Measurements from ENCODE around the gene DISC1. TPM values are rescaled to one million over a fixed set of nuclear protein-coding genes. Genes with fewer than 3 reads are reported as not detected.

The DISC1 gene
- total RNA-seq, 2 donors from 2014 or later: 3.9 to 8.2 TPM

DNA sequence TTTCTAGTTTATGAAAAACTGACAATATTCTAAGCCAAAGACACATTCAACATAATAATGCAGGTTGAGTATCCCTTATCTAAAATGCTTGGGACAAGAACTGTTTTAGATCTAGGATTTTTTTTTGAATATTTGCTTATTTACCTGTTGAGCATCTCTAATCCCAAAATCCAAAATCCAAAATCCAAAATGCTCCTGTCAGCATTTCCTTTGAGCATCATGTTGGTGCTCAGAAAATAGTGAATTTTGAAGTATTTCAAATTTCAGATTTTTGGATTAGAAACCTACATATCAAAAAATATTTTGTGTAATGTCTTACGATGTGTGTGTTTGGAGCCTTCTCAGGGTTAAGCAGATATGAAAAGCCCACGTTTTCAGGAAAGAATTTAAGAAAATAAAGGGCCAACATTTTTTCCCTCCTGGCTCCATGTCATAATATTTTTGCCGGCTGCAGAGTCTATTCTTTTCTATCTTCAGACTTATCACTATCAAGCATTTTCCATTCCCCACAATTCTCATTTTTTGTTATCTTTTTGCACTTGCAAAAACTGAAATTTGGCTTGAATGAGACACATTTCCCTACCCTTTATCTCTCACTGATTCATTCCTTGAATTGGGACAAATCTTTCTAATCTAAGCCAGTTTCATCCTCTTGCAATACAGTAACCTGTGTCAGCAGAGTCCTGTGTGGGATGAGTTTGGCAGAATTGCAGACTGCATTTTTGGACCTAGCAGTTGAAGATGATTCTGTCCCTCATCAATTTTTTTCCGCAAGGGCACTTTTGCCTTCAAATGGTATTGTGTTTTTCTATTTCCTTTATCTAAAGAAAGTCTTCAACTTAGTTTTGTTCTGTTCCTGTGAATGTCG lies 233.9 kb downstream of the DISC1 start:
- Mint-ChIP-seq H3K9me3 (no peaks in the 10 kb centered on the region), H3K4me3 (no peak overlapping the region), H3K27ac (no peak overlapping the region), H3K4me1 (peaks cover 5% of the 10 kb centered on the region), H3K36me3 (ENCODE audit: low read depth) (no peaks in the 10 kb centered on the region), H3K27me3 (no peaks in the 10 kb centered on the region)
- no peak for ATAC-seq (replicated peaks)

DNA sequence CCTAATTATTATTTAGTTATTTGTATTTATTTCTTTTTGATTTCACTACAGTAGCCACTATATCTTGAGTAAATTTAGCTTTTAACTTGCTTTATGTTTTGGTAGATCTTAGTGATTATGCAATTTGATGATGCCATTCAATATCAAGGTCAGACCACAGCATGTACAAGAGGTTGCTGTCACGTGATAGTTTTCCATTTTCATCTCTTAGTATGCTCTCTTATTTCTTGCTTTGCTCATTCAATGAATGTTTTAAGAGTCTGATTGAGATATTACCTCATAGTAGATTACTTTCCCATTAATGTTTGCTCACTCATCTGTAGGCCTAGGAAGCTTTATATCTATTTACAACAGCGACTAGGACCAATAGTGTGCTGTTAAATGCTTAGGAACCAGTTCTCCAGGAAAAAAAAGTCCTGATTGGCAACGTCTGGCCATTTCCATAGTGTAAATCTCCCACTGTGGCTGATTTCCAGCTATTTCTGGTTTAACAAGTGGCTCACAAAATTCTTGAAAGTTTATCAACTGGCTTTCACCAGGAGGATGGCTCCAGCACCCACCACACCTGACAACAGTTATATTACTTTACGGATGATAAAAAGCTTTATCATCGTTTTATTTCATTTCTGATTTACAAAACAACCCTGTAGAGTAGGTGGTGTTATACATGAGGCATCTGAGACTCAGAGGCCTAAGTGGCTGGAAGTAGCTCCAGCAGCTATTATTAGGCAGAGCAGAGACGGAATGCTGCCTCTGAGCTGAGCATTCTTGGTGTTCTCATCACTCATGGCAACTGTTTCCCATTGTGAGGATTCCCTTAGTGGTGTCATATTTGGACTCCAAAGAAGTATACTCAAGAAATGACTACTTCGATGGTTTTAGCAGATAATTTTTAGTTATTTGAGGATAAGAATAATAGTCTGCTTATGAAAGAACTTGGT lies 235.2 kb downstream of the DISC1 start:
- no peaks in the 10 kb centered on the region for H3K36me3 Mint-ChIP-seq (ENCODE audit: low read depth)
- no peaks in the 10 kb centered on the region for H3K27me3 Mint-ChIP-seq
- H3K27ac Mint-ChIP-seq: no peak overlapping the region
- no peak overlapping the region for H3K4me3 Mint-ChIP-seq
- peaks cover 9% of the 10 kb centered on the region for H3K4me1 Mint-ChIP-seq
- H3K9me3 Mint-ChIP-seq: no peaks in the 10 kb centered on the region
- ATAC-seq (replicated peaks): peak; percentile 14

DNA sequence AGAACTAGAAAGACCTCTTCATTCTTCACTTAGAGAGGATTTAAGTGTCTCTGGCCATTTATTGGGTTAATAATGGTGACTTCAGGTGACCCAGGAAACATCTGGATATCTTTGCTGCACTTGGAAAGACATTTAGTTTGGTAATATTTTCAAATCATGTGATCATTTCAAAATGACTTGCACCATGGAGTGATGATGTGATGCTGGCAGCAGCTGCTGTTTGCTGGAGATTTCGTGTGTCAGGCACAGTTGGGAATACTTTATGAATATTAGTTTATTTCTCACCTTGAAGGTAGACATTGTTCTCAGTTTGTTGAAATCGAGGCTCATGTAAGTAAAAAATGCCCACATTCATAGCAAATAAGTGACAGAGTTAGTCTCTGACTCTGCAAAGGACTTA lies 236.0 kb downstream of the DISC1 start:
- Mint-ChIP-seq H3K9me3 (no peaks in the 10 kb centered on the region), H3K4me3 (no peak overlapping the region), H3K36me3 (ENCODE audit: low read depth) (no peaks in the 10 kb centered on the region), H3K27ac (no peak overlapping the region), H3K4me1 (peaks cover 10% of the 10 kb centered on the region), H3K27me3 (no peaks in the 10 kb centered on the region)
- no peak for ATAC-seq (replicated peaks)

DNA sequence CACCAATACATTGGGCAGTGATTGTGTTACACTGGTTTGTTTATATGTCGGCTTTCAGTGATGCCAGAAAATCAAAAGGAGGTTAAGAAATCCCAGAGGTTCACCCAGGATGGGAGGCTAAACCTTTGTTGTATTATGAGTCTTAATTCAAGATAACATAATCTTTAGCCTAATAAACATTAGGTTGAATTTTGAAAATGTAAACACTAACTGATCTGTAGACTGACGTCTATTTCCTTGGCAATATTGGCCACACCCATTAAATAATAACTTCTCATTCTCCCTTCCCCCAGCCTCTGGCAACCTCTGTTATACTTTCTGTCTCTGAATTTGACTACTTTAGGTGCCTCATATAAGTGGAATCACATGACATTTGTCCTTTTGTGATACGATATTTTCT lies 238.7 kb downstream of the DISC1 start:
- peaks cover 22% of the 10 kb centered on the region for H3K4me1 Mint-ChIP-seq
- no peak overlapping the region for H3K4me3 Mint-ChIP-seq
- no peak overlapping the region for H3K27ac Mint-ChIP-seq
- no peaks in the 10 kb centered on the region for H3K27me3 Mint-ChIP-seq
- H3K36me3 Mint-ChIP-seq (ENCODE audit: low read depth): no peaks in the 10 kb centered on the region
- no peak for ATAC-seq (replicated peaks)
- no peaks in the 10 kb centered on the region for H3K9me3 Mint-ChIP-seq

DNA sequence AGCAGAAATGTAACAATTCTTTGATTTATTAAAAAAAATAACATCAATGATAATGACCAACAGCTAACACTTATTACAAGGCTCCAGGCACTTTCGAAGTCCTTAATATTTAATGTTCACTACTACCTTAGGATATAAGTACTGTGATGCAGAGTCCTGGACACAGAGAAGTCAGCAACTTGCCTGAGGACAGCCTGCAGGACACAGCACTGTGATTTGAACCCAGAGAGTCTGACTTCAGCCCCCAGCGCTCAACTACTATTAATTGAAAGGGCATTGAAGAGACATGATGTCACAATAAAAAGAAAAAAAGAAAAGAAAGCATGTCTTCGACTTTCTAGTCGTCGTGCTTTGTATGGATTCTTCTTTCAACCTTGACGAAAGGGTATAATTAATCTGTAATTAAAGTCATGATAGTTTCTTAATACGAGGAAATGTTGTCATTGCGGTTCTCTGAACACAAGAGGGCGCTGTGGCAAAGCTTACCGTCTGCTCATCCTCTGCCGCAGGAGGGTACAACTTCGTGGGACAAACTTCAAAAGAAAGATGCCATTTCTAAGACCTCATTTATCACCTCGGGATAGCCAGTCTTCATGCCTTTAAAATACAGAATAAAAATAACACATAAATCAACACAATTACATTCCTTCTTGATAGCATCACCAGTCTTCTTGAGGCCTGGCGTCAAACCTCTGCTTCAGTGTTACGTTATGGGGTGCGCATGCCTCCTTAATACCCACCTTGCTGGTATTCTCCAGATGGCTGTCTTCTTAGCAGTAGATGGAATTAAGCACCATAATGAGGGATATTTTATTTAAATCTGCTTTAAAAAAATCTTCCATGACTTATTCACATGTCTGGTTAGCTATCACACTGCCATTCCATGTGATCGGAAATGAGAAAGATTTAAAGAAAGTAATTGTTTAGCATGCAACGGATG lies 240.1 kb downstream of the DISC1 start:
- Mint-ChIP-seq H3K4me3 (no peak overlapping the region), H3K4me1 (peaks cover 17% of the 10 kb centered on the region), H3K9me3 (no peaks in the 10 kb centered on the region), H3K36me3 (ENCODE audit: low read depth) (no peaks in the 10 kb centered on the region), H3K27me3 (no peaks in the 10 kb centered on the region), H3K27ac (no peak overlapping the region)
- ATAC-seq (replicated peaks): no peak

DNA sequence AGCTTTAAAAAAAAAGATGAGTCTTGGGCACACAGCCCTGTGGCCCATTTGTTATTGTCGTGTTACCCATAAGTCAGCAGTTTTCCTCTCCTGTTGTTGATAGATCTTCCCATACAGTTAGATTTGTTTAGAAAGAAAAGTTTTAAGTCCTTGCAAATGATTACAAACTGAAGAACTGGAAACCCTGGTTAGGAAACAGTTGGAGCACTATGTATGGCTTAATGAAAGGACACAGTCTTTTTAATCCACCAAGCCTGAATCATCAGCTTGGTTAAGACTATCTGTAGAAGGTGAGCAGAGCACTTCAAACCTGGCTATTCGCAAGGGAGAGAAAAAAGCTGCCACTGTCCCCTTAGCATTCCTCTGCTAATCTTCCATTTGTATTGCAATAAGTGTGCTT lies 241.0 kb downstream of the DISC1 start:
- no peak for ATAC-seq (replicated peaks)
- H3K4me3 Mint-ChIP-seq: no peak overlapping the region
- no peaks in the 10 kb centered on the region for H3K27me3 Mint-ChIP-seq
- no peaks in the 10 kb centered on the region for H3K36me3 Mint-ChIP-seq (ENCODE audit: low read depth)
- H3K9me3 Mint-ChIP-seq: no peaks in the 10 kb centered on the region
- H3K27ac Mint-ChIP-seq: no peak overlapping the region
- peaks cover 21% of the 10 kb centered on the region for H3K4me1 Mint-ChIP-seq

DNA sequence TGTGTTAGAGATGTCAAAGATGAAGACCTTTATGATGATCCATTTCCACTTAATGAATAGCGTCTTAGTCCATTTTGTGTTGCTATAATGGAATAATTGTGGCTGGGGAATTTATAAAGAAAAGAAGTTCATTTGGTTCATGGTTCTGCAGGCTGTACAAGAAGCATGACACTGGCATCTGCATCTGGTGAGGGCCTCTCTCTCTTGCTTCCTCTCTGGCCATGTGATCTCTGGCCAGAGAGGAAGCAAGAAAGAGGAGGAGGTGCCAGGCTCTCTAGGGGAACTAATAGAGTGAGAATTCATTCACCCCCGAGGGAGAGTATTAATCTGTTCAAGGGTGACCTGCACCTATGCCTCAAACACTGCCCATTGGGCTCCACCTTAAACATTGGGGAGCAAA lies 242.8 kb downstream of the DISC1 start:
- Mint-ChIP-seq H3K9me3 (no peaks in the 10 kb centered on the region), H3K4me3 (no peak overlapping the region), H3K4me1 (peaks cover 21% of the 10 kb centered on the region), H3K27ac (peak overlapping the region; percentile 4), H3K36me3 (ENCODE audit: low read depth) (no peaks in the 10 kb centered on the region), H3K27me3 (no peaks in the 10 kb centered on the region)
- no peak for ATAC-seq (replicated peaks)

DNA sequence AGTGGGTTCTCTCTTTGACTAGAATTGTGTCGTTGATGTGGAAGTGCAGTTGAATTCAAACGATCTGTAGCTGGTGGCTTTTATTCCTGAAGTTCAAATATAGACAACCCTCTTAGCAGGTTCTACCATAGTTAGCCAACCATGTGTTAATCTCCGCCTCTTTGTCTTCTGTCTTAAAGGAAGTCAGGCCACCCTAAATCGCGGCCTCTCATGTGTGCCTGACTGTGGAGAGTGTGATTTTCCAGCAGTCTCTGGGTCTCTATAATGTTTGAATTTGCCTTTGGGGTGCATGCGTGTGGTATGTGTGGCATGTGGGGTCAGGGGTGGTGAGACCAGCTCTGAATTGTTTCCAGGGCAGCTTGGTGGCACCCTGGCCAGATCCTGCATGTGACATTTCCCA lies 244.9 kb downstream of the DISC1 start:
- Mint-ChIP-seq H3K4me3 (no peak overlapping the region), H3K4me1 (peaks cover 21% of the 10 kb centered on the region), H3K27ac (no peak overlapping the region), H3K27me3 (no peaks in the 10 kb centered on the region), H3K36me3 (ENCODE audit: low read depth) (peaks cover 5% of the 10 kb centered on the region), H3K9me3 (peaks cover 5% of the 10 kb centered on the region)
- ATAC-seq (replicated peaks): no peak

DNA sequence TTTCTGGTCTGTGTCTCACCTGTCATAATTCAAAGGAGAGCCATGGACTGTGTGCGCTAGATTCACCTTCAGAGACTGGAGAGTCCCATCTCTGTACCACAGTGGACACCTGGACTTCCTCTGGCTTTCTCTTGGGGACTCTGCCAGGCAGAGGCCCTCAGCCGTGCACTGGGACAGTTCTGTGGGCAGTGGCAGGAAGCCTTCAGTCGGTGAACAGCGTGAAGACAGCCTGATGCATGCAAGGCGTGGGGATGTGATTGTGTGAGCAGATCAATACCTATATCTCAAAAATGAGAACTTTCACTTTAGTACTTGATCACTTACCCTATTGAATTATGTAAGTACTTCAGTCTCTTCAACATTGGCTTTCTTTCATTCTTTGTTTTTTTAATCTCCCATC lies 245.3 kb downstream of the DISC1 start:
- Mint-ChIP-seq H3K27me3 (no peaks in the 10 kb centered on the region), H3K9me3 (peaks cover 5% of the 10 kb centered on the region), H3K4me3 (no peak overlapping the region), H3K4me1 (peaks cover 17% of the 10 kb centered on the region), H3K36me3 (ENCODE audit: low read depth) (peaks cover 5% of the 10 kb centered on the region), H3K27ac (no peak overlapping the region)
- ATAC-seq (replicated peaks): no peak

DNA sequence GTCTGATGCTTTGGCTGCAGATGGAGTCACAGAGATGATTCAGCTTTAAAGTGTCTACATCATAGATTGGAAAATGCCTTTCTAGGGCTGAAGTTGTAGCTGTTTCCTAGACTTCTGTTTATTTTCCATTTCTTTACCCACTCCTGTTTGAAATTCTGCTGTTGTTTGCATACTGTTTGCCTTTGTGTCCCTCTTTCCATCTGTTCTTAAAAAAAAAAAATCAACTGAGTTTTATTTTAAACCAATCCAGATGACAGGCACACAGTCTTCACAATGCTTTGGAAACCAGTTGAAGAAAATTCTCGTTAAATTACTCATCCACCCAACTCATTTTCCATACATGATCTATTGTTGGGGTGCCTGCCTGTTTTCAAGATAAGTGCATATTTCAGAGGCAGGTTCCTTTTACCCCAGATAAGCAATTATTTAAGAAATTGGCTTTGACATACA lies 245.9 kb downstream of the DISC1 start:
- Mint-ChIP-seq H3K27me3 (no peaks in the 10 kb centered on the region), H3K36me3 (ENCODE audit: low read depth) (peaks cover 5% of the 10 kb centered on the region), H3K9me3 (peaks cover 5% of the 10 kb centered on the region), H3K27ac (no peak overlapping the region), H3K4me3 (no peak overlapping the region), H3K4me1 (peaks cover 16% of the 10 kb centered on the region)
- no peak for ATAC-seq (replicated peaks)

DNA sequence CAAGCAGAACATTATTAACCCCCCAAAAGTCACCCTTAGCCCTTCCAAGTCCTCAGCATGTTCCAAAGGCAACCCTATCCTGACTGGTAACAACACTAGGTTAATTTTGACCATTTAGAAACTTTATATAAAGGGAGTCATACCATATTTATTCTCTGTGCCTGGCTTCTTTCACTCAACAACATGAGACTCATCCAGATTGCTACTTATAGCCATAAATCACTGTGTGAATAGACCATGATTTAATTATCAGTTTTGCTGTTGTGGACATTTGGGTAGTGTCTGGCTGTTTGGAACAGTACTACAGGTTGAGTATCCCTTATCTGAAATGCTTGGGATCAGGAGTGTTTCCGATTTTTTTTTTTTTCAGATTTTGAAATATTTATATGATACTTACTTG lies 252.1 kb downstream of the DISC1 start:
- Mint-ChIP-seq H3K4me1 (no peaks in the 10 kb centered on the region), H3K9me3 (peaks cover 5% of the 10 kb centered on the region), H3K27ac (no peak overlapping the region), H3K36me3 (ENCODE audit: low read depth) (peaks cover 5% of the 10 kb centered on the region), H3K4me3 (no peak overlapping the region), H3K27me3 (no peaks in the 10 kb centered on the region)
- ATAC-seq (replicated peaks): no peak

DNA sequence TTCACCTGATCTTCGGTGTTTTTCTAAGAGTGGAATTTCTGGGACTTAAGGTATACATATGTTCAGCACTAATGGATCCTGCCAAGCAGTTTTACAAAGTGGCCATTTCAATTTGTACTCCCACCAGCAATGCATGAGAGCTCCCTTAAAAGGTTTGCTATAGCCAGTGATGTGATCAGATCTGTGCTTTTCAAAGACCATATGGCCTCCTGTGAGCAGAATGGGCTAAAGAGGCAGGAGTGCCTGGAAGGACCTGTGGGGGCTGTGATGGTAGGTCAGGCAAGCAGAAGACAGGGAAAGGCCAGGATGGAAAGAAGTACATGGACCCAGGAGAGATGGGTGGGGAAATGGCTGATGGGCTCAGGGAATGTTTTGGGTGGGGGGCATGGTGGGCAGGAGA lies 252.7 kb downstream of the DISC1 start:
- no peak overlapping the region for H3K27ac Mint-ChIP-seq
- no peak for ATAC-seq (replicated peaks)
- no peak overlapping the region for H3K4me3 Mint-ChIP-seq
- no peaks in the 10 kb centered on the region for H3K27me3 Mint-ChIP-seq
- no peaks in the 10 kb centered on the region for H3K4me1 Mint-ChIP-seq
- peaks cover 5% of the 10 kb centered on the region for H3K9me3 Mint-ChIP-seq
- peaks cover 5% of the 10 kb centered on the region for H3K36me3 Mint-ChIP-seq (ENCODE audit: low read depth)

DNA sequence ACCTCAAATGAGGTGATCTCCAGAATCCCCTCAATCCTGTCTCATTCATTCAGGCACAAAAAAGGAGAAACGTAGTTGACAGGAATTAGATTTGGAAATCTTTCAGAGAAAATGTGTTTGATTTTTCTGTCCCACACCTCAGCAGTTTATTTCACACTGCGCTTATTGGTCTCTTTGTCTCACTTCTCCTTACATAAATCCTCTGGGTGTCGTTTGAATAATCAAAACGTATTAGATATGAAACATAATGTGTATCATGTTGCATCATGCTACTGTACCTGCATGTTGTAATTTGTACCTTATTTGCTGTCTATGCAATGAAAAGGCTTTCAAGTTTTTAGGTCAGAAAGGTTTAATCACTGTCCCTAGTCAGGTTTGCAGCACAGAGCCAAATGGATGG lies 255.7 kb downstream of the DISC1 start:
- ATAC-seq (replicated peaks): no peak
- H3K4me3 Mint-ChIP-seq: no peak overlapping the region
- no peaks in the 10 kb centered on the region for H3K36me3 Mint-ChIP-seq (ENCODE audit: low read depth)
- no peaks in the 10 kb centered on the region for H3K4me1 Mint-ChIP-seq
- no peak overlapping the region for H3K27ac Mint-ChIP-seq
- H3K27me3 Mint-ChIP-seq: no peaks in the 10 kb centered on the region
- H3K9me3 Mint-ChIP-seq: no peaks in the 10 kb centered on the region

DNA sequence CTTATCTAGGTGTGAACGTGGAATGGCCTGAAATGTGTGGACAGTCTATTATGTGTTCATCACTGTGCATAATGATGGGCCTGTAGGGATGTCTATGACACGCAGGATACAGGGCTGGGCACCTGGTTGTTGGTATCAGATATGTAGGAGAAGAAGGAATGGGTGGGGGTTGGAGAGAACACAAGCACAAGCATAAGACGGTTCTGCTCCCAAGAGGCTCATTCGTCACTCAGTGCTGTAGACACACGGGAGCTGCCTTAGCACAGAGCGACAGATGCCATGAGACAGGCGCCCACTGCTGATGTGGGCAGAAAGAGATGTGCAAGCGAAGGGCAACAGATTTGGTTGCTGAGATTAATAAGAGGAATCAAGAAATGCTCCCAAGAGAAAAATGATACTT lies 256.2 kb downstream of the DISC1 start:
- H3K27me3 Mint-ChIP-seq: no peaks in the 10 kb centered on the region
- ATAC-seq (replicated peaks): no peak
- no peaks in the 10 kb centered on the region for H3K4me1 Mint-ChIP-seq
- no peaks in the 10 kb centered on the region for H3K9me3 Mint-ChIP-seq
- no peaks in the 10 kb centered on the region for H3K36me3 Mint-ChIP-seq (ENCODE audit: low read depth)
- no peak overlapping the region for H3K4me3 Mint-ChIP-seq
- H3K27ac Mint-ChIP-seq: no peak overlapping the region
